Stimulated activated CD8-positive, alpha-beta memory T cell treated with anti-CD3 and anti-CD28 coated beads, Interleukin-7, amount 100 ng/mL, for 1 hour (primary cell): ENCODE results near the gene UNC13B.

Experiments
- DNase-seq, 2 donors: peaks; one replicate each; pipeline ENCODE4 v3.0.0-alpha.2; 2020; ENCODE audit warnings: low read depth in 2 of 2

The UNC13B gene

DNA sequence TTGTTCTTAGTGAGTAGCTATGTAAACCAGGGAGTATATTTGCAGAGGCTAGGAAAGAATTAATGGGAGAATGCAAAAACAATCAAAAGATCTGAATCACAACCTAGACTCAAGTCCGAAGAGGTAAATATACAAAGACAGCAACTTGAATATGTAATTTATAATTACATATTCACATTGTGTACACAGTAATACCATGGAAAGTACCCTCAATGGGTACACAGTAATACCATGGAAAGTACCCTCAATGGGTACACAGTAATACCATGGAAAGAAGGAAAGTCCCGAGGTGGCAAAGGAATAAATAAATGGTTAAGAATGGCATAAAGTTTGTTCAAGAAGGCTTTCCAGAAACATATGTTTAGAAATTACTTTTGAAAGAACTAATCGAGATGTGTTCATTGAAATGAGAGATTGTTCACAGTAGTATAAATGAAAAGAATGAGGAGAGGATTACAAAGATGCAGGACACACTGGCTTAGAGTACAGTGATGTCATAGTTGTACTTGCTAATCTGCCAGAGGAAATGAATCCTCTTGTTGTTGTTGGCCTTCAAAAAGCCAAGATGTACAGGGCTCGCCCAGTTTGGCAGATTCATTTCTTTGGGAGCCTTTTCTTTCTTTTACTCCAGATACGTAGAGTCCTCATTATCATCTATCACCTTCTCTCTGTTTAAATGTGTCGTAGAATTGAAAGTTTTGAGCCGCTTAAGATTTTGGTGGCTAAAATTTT is 116.0 kb downstream of the UNC13B start:
- no peak for DNase-seq

DNA sequence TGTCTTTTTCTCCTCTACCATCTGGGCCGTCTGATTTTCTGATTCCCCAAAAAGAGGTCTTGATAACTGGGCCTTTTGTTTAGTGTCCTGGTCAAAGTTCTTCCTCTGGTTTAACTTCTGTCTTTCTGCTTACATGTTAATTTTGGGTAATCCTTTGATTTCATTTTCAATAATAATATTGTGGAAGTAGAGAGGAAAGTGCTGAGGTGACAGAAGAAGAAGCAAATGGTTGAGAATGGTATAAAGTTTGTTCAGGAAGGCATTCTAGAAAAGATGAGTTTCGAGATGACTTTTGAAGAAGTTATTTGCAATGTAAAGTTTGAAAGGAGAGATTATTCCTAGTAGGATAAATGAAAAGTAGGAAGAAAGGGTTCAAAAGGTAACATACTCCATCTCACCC is 118.1 kb downstream of the UNC13B start:
- DNase-seq: no peak

DNA sequence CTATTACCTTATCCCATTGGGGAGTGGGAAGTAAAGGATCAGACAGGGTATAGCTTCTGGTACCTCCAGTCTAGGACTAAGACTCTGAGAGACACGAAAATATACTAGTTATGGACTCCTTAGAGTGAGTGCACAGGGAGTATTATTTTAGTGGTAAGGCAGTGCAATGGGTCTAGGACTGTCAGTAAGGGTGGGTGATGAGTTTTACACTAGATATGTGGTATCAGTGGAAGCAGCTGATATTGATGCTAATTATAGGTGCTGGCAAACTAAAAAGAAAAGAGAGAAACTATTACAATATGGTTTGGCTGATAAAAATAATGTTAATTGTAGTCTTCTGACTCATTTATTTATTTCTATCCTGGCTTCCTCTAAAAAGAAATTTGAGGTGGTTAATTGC is 118.6 kb downstream of the UNC13B start:
- DNase-seq: no peak

DNA sequence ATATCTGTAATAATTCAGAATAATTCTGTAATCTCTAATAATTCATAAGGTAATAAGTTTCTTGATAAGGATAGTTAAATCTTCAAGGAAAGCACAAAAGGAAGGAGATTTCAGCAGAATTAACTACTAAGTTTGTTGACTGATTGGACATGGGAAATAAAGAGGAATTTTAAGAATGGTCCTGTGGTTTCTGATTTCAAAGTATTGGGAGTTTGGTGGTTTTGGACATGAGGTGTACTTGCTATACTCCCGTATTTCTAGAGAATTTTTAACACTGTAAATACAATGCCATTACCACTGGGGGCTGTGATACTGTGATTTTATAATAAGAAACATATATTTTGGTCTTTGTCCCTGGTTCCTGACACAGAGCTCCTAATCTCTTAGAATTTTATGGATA is 123.9 kb downstream of the UNC13B start:
- no peak for DNase-seq

DNA sequence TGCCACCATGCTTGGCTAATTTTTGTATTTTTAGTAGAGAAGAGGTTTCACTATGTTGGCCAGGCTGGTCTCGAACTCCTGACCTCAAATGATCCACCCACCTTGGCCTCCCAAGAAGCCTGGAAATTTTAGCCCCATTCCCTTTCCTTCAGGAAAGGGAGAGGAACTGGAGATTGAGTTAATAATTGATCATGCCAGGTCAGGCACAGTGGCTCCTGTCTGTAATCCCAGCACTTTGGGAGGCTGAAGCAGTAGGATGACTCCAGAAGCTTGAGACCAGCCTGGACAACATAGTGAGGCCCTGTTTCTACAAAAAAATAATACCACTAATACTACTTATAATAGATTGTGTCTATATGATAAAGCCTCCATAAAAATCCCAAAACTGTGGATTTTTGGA is 124.6 kb downstream of the UNC13B start:
- DNase-seq: no peak

DNA sequence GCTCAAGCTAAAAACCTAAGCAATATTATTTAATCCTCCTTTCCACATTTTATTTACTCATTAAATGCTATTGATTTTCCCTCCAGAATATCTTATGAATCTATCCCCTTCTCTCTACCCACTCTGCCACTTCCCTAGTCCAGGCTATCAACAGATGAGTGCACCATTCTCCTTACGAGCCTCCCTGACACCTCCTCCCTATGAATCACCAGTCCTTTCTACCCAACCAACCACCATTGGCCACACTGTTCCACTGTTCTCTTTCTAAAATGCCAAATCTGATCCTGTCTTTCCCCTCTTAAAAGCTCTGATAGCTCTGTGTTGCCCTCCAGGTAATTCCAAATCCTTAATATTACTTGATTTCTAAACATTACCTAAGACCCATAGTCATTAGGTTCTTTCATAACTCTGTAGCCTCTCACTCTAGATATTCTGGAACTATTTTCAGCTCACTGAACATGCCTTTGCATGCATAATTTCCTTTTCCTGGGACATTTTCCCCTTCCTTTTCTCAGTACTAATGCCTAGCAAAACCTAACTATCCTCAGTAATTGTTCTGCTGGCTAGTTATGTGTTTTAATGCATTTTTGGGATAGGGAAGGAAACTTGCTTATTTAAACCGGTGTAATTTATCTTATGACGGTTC is 126.3 kb downstream of the UNC13B start:
- no peak for DNase-seq

DNA sequence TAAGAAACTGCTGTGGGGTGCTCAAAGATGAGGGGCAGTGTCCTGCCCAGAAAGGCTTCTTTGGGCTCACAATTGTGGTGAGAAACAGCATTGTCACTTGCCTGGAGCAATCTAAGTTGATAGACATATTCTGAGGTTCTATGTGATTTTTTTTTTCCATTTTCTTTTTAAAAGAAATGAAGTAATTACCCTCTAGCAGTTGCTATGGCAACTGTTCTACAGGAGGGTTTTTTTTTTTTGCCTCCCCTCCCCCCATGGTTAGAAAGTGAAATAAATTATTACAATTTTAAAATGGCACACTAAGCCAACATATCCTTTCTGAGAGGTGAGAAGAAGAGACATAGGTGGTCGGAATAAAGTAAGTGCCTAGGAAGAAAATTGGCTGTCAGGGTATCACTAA is 127.0 kb downstream of the UNC13B start:
- no peak for DNase-seq

DNA sequence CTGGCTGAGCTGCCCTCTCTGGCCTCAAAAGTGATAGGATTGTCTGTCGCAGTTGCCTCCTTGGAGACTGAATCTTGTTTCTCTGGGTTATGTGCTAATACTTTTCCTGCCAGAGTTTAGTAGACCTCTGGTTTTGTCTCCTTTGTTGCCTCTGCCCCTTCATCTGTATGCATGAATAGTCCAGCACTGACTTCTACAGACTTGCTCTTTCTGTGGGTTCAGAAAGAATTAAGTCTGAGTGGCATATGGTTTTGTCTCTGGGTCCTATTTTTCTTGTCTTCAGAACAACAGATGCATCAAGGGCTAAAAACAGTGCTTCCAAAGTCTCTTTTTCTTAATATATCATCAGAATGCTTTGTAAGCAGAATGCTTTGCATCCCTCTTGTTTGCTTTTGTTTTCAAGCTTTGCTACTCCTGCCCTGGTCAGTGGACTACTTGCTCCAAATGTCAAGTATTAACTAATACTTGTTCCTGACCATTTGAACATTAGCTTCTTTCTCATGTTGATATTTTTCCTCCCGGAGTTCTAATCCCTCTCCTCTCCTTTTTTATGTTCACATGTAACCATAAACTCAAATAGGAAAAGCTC is 131.7 kb downstream of the UNC13B start:
- DNase-seq: no peak

DNA sequence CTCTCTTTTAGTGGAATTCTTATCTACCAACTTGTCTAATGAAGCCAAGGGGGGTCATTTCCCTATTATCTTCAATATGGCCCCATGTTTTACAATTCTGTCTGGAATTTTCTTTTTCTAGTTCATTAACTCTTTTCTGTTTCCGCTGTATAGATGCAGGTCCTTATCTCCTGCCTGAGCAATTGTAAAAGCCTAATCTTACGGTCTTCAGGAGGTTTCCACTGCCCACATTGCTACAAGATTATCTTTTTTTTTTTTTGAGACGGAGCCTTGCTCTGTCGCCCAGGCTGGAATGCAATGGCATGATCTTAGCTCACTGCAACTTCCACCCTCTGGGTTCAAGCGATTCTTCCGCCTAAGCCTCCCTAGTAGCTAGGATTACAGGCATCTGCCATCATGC is 132.3 kb downstream of the UNC13B start:
- DNase-seq: no peak

DNA sequence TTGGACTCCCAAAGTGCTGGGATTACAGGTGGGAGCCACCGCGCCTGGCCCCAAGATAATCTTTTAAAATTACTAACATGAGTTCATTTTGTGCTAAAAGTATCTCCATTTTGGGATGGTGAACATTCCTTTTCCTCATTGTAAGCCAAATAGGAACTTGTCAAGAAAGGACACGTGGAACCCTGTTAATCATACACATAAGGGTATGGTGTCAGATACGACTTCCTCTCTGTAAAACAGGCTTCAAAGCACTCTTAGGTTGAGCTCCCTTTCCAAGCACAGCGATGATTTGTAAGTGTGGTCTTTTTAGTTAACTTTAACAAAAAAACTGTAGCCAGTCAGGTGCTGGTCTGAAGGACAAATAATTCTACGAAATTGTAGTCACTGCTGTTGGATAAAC is 132.7 kb downstream of the UNC13B start:
- no peak for DNase-seq

DNA sequence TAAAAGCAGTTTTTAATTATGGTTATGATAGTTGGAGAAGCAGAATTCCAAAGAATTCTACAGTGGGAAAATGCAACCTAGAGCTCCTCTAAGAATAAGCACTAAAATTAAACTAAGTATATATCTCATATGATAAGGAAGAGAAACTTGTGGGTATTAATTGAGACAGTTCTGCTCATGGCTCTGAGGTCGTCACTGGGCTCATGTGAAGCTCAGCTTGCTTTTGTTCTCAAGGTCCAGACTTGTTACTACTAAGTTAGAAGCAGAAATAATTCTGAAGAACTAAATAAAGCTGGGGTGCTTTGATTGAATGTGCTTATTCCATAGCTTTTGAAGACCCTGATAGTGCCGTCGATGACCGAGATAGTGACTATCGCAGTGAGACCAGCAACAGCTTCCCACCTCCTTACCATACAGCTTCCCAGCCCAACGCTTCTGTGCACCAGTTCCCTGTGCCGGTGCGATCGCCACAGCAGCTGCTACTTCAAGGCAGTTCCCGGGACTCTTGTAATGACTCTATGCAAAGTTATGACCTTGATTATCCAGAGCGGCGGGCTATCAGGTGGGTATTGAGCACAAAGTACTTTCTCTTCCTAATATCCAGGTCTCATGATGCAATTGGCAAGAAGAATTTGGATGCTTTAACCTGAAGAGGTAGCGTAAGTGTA is 133.7 kb downstream of the UNC13B start:
- DNase-seq: no peak

DNA sequence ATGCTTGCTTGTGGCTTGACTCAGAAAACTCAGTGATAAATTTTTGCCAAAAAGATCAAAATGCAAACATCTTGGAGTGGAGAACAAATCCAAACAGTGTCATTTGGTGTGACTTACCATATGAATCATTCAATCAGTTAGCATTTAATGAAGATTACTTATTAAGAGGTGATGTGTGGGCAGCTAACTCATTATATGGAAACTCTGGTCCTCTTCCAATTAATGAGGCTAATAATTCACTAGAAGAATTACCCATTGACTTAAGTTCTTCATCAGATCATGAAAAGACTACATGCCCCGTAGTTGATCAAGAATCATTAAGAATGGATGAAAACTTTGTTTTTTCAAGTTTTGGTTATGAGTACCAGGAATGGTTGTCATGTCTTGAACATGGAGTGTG is 141.8 kb downstream of the UNC13B start:
- DNase-seq: no peak

DNA sequence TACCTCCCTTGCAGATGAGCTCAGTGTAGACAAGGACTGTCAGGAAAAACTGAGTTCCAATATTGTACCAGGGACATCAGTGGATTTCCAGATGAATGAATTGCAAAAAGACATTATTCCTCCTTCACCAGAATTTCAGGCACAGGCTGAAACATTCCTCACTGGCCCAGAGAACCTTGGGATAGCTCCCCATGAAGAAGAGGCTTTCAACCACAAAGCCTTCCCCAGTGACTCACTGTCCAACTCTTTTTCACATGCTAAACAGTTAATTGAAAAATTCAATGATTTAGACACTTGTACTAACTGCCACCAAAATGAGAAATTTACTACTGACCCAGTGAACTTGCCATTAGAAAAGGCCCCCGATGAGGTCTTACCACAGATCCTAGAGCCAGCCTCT is 144.5 kb downstream of the UNC13B start:
- DNase-seq: no peak

DNA sequence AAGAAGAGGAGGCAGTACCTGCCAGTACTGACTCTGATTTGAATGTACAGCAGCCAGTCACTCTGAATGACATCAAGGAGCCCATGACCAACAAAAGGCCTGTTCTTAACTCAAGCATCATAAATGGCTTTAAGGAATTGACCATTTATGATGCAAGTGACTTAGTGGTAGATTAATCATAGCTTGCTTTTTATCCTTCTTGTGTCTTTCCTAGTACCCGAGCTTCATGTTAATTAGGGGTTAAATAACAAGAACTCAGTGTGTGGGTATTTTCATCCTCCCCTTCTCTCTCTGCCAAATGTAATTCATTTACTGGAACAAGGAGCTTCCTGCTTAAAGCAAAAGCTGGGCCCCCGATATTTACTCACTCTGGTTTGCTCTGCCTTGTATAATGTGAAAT is 146.5 kb downstream of the UNC13B start:
- DNase-seq: no peak

DNA sequence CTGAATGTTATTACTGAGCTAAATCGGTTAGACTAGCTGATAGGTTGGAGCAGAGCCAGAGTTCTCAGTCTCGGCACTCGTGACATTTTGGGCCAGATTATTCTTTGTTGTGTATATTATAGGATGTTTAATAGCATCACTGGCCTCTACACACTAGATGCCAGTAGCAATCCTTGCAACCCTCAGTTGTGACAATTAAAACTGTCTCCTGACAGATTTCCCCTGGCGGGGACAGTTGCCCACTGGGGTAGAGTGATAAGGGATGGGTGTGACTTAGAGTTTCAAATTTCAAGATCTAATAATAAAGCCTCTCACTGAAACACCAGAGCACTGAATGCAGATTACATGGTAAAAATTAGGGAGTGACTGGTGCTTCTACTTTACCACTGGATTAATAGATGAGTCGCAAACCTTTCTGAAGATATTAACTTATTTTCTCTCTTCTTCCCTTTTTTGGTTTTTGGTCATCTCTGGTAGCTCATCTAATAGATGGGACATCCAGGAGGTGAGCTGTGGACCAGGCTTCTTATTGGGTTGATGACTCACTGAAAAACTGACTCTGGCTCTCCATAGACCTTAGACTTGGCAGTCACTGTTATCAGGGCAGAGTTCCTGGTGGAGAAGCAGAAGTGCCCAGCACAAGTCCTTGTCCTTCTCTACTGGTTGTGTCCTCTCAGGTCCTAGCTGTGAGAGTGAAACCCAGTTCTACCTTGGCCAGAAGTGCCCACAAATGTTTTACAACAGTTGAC is 150.3 kb downstream of the UNC13B start:
- no peak for DNase-seq

DNA sequence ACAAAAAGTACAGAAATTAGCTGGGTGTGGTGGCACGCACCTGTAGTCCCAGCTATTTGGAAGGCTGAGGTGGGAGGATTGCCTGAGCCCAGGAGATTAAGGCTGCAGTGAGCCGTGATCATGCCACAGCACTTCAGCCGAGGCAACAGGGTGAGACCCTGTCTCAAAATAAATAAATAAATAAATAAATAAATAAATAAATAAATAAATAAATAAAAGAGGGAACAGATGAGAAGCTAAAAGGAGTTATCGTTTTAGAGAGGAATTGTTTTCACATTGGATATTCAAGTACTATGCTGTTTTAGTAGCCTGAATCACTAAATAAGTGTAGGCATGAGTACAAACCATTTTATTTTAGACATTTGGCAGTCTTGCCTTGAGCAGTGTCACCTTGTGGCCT is 151.7 kb downstream of the UNC13B start:
- DNase-seq: no peak

DNA sequence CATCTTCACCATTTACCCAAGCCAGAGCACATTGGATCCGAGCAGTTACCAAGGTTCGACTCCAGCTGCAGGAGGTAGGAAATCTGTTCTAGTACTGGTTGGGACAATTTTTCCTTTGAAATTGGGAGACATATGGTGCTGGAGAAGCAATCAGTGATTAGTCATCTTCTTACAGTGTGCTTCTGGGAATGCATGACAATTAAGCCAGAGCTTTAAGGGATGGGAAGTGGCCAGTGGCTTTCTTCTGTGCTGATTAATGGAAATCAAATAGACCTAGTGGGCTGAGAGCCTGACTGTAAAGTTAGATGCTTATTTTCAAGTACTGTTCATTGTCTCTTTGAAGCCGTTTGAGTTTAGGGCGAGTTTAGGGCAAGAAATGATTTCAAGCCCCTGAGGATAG is 152.1 kb downstream of the UNC13B start:
- no peak for DNase-seq

DNA sequence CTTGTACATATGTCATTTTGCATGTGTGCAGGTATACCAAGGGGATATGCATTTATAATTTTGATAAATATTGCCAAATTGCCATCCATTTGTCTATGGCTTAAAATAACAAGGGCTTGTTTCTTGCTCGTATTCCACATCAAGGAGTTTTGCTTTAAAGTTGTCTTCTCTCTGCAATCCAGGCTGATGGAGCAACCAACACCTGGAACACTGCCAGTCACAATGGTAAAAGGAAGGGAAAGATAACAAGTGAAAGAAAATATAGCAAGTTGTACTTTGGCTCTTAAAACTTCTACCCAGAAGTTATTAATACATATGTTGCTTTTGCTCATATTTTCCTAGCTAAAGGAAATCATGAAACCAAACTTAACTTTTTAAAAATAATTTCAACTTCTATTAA is 156.9 kb downstream of the UNC13B start:
- no peak for DNase-seq

DNA sequence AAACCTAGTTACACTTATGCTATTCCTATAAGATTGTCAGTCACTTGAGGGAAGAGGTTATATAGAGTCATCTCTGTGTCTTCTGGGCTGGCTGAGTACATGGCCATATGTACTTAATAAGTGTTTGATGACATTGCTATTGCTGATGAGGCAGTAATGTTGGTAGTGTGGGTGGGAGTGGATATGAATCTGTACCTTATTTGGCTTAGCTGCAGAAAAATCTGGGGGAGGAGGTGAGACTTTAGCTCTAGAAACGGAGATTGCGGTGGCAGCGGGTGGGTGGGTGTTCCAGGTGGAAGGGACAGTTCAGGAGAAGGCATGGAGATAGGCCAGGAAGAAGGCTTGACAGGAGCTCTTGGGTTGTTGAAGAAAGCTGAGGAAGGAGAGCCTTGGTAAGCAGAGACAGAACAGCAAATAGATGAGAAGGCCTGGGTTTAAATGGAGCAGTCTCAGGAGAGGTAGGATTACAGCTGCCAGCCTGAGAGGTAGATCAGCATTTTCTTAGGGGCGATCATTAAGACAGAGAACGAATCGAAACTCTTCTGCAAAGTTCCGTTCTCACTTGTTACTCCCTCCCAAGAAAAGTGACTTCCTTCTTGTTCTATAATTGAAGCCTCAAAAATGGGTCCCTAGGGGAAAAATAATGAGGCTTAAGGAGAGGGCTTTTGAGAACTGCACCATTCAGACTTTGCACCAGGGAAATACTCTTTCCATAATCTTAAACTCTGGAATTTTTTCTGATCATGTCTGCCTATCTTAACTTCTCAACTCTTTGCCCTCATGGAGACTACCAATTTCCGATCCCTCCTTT is 160.5 kb downstream of the UNC13B start:
- no peak for DNase-seq

DNA sequence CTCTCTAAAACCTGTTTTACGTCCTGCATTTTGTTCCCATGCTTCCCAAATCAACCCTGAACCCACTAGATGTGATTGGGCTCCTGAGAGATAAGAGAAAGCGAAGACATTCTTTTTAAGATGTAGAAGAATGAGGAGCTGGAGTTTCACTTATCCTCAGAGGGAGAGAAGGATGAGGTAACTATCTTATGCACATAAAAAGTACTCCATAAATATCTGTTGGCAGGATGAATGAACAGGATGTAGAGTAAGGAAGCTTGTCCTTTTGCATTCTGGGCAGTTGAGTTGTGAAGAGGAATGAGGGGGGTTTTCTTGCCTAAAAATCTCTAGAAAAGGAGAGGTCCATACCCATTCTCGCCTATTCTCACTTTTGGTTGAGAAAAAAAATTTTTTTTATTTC is 163.2 kb downstream of the UNC13B start:
- DNase-seq: no peak

DNA sequence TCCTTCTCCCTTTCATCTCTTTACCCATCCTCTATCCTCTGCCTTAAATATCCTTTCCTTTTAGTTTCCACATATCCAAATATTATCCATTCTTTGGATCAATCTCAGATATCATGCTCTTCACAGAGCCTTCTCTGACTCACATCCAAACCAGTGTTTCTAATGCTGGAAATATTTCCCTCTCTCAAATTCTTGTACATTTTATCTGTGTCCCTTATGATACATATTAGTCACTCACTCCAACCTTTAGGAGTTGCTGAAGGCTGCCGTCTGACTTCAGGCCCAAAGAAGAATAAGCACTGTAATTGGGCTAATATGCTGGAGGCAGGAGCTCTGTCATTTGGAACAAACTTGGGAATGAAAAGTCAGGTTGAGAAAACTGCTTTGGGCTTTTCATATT is 171.7 kb downstream of the UNC13B start:
- no peak for DNase-seq
